GM20000 (cell line): ENCODE measurements around the gene PHACTR2.

Experiments
- DNase-seq: peaks from one replicate; pipeline ENCODE4 v3.0.0; 2012; ENCODE audit warnings: low spot score
- CTCF ChIP-seq: IDR thresholded peaks from 2 replicates; pipeline ENCODE4 v1.5.1; 2012; ENCODE audit warnings: mild to moderate bottlenecking, control low read depth; ENCODE audit errors: extremely low read depth, missing control alignments

The PHACTR2 gene

GRCh38 chr6:143772116-143773086 lies 94.6 kb downstream of the PHACTR2 start:
- TF ChIP-seq CTCF = no peak
- DNase-seq = no peak

GRCh38 chr6:143773506-143774150 lies 95.9 kb downstream of the PHACTR2 start:
- DNase-seq = no peak
- no peak for TF ChIP-seq CTCF

GRCh38 chr6:143774347-143774746 lies 96.6 kb downstream of the PHACTR2 start:
- DNase-seq = no peak
- TF ChIP-seq CTCF = no peak

- no peak for TF ChIP-seq CTCF
- DNase-seq = no peak
These were observed 97.6 kb downstream of the PHACTR2 start for GRCh38 chr6:143775336-143775735.

DNA sequence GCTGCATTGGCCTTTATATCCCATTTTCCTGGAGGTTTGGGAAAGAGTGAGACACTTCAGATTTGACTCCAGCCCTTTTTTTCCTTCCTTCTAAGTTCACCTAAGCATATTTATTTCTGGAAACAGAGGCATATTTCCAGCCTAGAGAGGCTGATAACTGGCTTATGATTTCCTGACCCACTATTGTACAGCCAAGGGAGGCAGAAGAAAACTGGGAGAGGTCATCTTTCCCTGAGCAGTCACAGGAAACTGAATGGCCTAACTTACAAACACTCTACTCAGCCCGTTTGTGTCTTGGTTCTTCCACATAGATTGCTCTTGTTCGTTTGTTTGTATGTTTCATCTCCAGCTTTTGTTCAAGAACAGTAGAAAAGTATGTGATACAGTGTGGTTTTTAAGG lies 101.2 kb downstream of the PHACTR2 start:
- DNase-seq = no peak
- TF ChIP-seq CTCF = no peak

GRCh38 chr6:143782481-143782880 lies 104.7 kb downstream of the PHACTR2 start:
- no peak for DNase-seq
- no peak for TF ChIP-seq CTCF

DNA sequence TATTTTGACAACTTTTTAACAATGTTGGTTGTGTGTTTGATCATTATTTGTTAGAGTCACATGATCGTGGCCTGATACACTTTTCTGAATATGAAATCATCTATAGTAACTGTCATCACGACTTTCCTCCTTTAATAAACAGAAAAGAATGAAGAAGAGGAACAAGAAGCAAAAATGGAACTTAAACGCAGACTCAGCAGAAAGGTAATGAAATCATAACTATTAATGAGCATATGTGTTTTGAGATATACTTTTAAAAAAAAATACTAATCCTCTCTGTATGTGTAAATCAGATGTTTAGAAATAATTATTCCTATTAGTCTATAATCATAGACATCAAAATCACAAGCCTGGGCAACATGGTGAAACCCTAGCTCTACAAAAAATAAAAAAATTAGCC lies 105.3 kb downstream of the PHACTR2 start:
- no peak for TF ChIP-seq CTCF
- DNase-seq = no peak
